ENCODE measurements around the gene KCTD20. TPM values are rescaled to one million over a fixed set of nuclear protein-coding genes. Genes with fewer than 3 reads are reported as not detected.

Gene KCTD20
- total RNA-seq, 1 donor from 2014 or later: 26.3 TPM

DNA sequence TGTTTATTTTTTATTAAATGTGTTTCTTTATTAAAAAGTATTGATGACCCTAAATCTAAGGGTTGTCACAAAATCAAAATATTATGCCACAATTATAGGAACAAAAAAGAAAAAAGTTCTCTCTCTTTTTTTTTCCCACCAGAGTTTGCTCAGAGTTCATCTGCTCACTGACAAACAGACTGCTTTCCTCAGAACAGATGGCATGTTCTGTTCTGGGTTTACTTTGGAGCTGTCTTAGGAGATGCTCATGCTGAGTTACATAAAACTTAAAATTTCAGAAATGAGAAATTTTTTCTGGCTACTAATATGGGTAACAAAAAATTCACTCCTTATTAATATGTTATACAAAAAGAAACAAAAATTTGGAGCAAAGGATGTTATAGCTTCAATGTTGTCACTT lies 74.2 kb downstream of the KCTD20 start:
- Mint-ChIP-seq H3K27me3 (no peaks in the 10 kb centered on the region), H3K27ac (no peak overlapping the region), H3K4me3 (ENCODE audit: low read depth) (no peak overlapping the region), H3K36me3 (ENCODE audit: insufficient read depth) (peaks cover 26% of the 10 kb centered on the region), H3K4me1 (ENCODE audit: low read depth) (no peaks in the 10 kb centered on the region), H3K9me3 (ENCODE audit: low read depth) (no peaks in the 10 kb centered on the region)
- no peak for DNase-seq (ENCODE audit: low spot score, unreplicated experiment)
- TF ChIP-seq, protein P1, sequence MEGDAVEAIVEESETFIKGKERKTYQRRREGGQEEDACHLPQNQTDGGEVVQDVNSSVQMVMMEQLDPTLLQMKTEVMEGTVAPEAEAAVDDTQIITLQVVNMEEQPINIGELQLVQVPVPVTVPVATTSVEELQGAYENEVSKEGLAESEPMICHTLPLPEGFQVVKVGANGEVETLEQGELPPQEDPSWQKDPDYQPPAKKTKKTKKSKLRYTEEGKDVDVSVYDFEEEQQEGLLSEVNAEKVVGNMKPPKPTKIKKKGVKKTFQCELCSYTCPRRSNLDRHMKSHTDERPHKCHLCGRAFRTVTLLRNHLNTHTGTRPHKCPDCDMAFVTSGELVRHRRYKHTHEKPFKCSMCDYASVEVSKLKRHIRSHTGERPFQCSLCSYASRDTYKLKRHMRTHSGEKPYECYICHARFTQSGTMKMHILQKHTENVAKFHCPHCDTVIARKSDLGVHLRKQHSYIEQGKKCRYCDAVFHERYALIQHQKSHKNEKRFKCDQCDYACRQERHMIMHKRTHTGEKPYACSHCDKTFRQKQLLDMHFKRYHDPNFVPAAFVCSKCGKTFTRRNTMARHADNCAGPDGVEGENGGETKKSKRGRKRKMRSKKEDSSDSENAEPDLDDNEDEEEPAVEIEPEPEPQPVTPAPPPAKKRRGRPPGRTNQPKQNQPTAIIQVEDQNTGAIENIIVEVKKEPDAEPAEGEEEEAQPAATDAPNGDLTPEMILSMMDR (IDR thresholded peaks at IDR 0.05; ENCODE audit: unreplicated experiment): no peak

DNA sequence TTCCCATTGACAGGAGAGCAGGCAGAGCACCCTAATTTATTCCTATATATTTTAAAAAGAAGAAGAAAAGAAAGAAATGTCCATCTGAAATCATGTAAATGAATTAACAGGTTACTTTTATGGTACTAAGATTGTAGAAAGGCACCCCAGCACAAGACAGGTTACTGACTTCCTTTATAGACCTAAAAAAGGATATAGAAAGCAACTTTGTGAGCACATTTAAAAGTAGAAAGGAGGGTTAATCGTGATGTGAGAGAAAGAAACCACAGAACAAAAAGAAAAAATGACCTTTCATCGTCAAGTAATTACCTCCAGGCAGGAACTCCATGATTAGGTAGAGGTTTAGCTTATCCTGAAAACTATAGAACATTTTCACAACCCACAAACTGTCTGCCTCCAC lies 74.6 kb downstream of the KCTD20 start:
- Mint-ChIP-seq H3K27me3 (no peaks in the 10 kb centered on the region), H3K4me3 (ENCODE audit: low read depth) (no peak overlapping the region), H3K27ac (no peak overlapping the region), H3K36me3 (ENCODE audit: insufficient read depth) (peaks cover 25% of the 10 kb centered on the region), H3K9me3 (ENCODE audit: low read depth) (no peaks in the 10 kb centered on the region), H3K4me1 (ENCODE audit: low read depth) (no peaks in the 10 kb centered on the region)
- TF ChIP-seq, protein P1 (IDR thresholded peaks at IDR 0.05; ENCODE audit: unreplicated experiment): no peak
- DNase-seq (ENCODE audit: low spot score, unreplicated experiment): no peak

DNA sequence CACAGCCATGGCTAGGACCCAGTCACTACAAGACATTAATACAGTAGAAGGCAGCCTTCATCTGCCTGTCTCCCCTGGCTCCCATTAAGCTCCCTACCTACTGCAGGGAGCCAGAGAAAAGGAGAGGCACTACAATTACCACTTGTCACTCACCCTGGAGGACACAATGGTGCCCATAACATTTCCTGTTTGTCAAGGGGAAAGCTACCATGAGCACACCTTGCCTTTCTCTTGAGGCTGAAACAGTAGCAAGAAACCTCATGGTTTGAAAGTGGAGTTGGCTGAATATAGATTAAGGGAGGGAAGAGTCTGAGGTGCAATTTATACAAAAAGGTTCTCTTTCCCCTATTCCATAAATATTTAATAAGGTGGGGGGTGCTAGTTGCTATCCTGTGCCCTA lies 76.6 kb downstream of the KCTD20 start:
- no peak for DNase-seq (ENCODE audit: low spot score, unreplicated experiment)
- H3K4me1 Mint-ChIP-seq (ENCODE audit: low read depth): no peaks in the 10 kb centered on the region
- TF ChIP-seq, protein P1 (IDR thresholded peaks at IDR 0.05; ENCODE audit: unreplicated experiment): no peak
- H3K27me3 Mint-ChIP-seq: no peaks in the 10 kb centered on the region
- H3K36me3 Mint-ChIP-seq (ENCODE audit: insufficient read depth): peaks cover 25% of the 10 kb centered on the region
- H3K4me3 Mint-ChIP-seq (ENCODE audit: low read depth): no peak overlapping the region
- no peak overlapping the region for H3K27ac Mint-ChIP-seq
- H3K9me3 Mint-ChIP-seq (ENCODE audit: low read depth): no peaks in the 10 kb centered on the region

DNA sequence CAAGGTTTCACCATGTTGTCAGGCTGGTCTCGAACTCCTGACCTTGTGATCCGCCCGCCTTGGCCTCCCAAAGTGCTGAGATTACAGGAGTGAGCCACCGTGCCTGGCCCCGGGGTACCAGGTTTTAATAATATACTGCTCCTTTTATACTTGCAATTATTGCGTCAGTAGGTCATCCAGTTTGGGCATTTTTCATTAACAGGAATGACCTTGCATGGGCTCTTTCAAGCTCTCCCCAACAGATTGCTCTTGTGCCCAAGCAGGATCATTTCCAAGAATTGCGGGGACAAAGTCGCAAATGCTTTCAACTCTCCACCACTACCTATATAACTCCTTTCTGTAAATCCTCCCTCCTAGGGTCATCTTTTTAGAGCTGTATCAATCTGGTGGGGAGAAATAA lies 80.7 kb downstream of the KCTD20 start:
- Mint-ChIP-seq H3K9me3 (ENCODE audit: low read depth) (no peaks in the 10 kb centered on the region), H3K4me3 (ENCODE audit: low read depth) (no peak overlapping the region), H3K27ac (no peak overlapping the region), H3K4me1 (ENCODE audit: low read depth) (peaks cover 6% of the 10 kb centered on the region), H3K27me3 (no peaks in the 10 kb centered on the region), H3K36me3 (ENCODE audit: insufficient read depth) (peaks cover 21% of the 10 kb centered on the region)
- DNase-seq (ENCODE audit: low spot score, unreplicated experiment): no peak
- TF ChIP-seq, protein P1 (IDR thresholded peaks at IDR 0.05; ENCODE audit: unreplicated experiment): no peak

DNA sequence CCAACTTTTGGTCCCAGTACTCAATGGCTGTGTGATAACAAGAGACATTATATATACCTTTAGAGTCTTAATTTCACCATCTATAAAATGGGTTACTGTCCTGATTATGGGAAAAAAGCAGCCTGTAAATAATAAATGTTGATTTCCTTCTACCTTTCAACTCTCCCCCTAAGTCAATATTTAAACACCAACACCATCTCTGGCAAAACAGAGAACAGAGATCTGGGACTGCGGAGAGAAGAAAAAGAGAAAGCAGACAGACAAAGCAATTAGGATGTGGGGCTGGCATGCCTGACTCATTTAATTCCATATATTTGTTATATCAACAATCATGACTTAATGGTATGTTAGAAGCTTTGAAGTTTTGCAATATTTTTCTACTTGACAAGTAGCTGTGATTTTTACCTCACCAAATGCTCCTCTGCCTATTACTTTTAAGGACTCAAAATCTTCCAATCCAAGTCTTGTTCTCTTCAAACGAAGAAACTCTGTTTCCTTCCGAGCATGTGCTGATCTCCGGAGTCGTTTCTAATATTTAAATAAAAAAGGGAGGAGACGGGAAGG lies 81.2 kb downstream of the KCTD20 start:
- no peak for DNase-seq (ENCODE audit: low spot score, unreplicated experiment)
- Mint-ChIP-seq H3K9me3 (ENCODE audit: low read depth) (no peaks in the 10 kb centered on the region), H3K4me1 (ENCODE audit: low read depth) (peaks cover 6% of the 10 kb centered on the region), H3K36me3 (ENCODE audit: insufficient read depth) (peaks cover 21% of the 10 kb centered on the region), H3K4me3 (ENCODE audit: low read depth) (no peak overlapping the region), H3K27me3 (no peaks in the 10 kb centered on the region), H3K27ac (no peak overlapping the region)
- TF ChIP-seq, protein P1 (IDR thresholded peaks at IDR 0.05; ENCODE audit: unreplicated experiment): no peak

All from progenitor cell of endocrine pancreas (in vitro differentiated cells).